Loucy (cell line): ENCODE data around the gene PACRG.

Experiments used
- H2AFZ ChIP-seq: fragments of 200-600 bp; sonication (generic); 2 replicates; pipeline ENCODE4 v1.6.0; 2016; ENCODE audit warnings: antibody characterized with exemption, mild to moderate bottlenecking, low read length, moderate library complexity
- H3F3A ChIP-seq: fragments of 200-600 bp; 2 replicates; pipeline ENCODE4 v1.6.0; 2016; ENCODE audit warnings: antibody characterized with exemption, low read depth, mild to moderate bottlenecking
- H3K27me3 ChIP-seq: fragments of 200-600 bp; sonication (generic); 2 replicates; pipeline ENCODE4 v1.6.1; 2014; ENCODE audit warnings: low read length, mild to moderate bottlenecking; ENCODE audit not compliant: insufficient read depth, poor library complexity, severe bottlenecking
- H3K36me3 ChIP-seq: fragments of 200-600 bp; sonication (generic); 2 replicates; pipeline ENCODE4 v1.6.1; 2016; ENCODE audit warnings: low read length; ENCODE audit not compliant: insufficient read depth
- H3K4me1 ChIP-seq: fragments of 200-600 bp; sonication (generic); 2 replicates; pipeline ENCODE4 v1.5.1; 2014; ENCODE audit warnings: low read length, mild to moderate bottlenecking; ENCODE audit not compliant: insufficient read depth, poor library complexity, severe bottlenecking
- H3K4me2 ChIP-seq: fragments of 200-600 bp; sonication (generic); 2 replicates; pipeline ENCODE4 v1.6.0; 2014; ENCODE audit warnings: antibody characterized with exemption, low read length, low read depth, mild to moderate bottlenecking; ENCODE audit not compliant: poor library complexity, severe bottlenecking
- H3K4me3 ChIP-seq: fragments of 200-600 bp; sonication (generic); 2 replicates; pipeline ENCODE4 v1.5.1; 2014; ENCODE audit warnings: low read length, mild to moderate bottlenecking, mixed read lengths; ENCODE audit not compliant: poor library complexity, severe bottlenecking
- H3K79me2 ChIP-seq: fragments of 200-600 bp; sonication (generic); 2 replicates; pipeline ENCODE4 v1.6.1; 2014; ENCODE audit warnings: low read length; ENCODE audit not compliant: insufficient read depth
- H3K9ac ChIP-seq: fragments of 200-600 bp; sonication (generic); 2 replicates; pipeline ENCODE4 v1.6.0; 2014; ENCODE audit warnings: mild to moderate bottlenecking, low read depth, low read length, moderate library complexity; ENCODE audit not compliant: poor library complexity, severe bottlenecking
- H3K9me2 ChIP-seq: fragments of 200-600 bp; sonication (generic); replicated peaks from 2 replicates; pipeline ENCODE4 v1.6.1; 2016; ENCODE audit warnings: low read depth, low read length, mixed read lengths
- H3K9me3 ChIP-seq: fragments of 200-600 bp; sonication (generic); 2 replicates; pipeline ENCODE4 v1.6.1; 2014; ENCODE audit warnings: mild to moderate bottlenecking, antibody characterized with exemption, low read length, low read depth; ENCODE audit not compliant: insufficient read depth
- H4K20me1 ChIP-seq: fragments of 200-600 bp; sonication (generic); 2 replicates; pipeline ENCODE4 v1.6.0; 2014; ENCODE audit warnings: antibody characterized with exemption, low read length, mild to moderate bottlenecking; ENCODE audit not compliant: insufficient read depth, poor library complexity, severe bottlenecking
- CTCF ChIP-seq: fragments of 200-600 bp; sonication (generic); conservative IDR thresholded peaks from 2 replicates; pipeline ENCODE4 v1.5.1; 2014; ENCODE audit warnings: mild to moderate bottlenecking, antibody characterized with exemption, low read length
- EZH2phosphoT487 ChIP-seq: fragments of 200-600 bp; IDR thresholded peaks from 2 replicates; pipeline ENCODE4 v1.6.1; 2018; ENCODE audit warnings: antibody characterized with exemption, mild to moderate bottlenecking, moderate library complexity, borderline replicate concordance

The PACRG gene

GRCh38 chr6:162753775-162754174 lies 26.0 kb downstream of the PACRG start:
- TF ChIP-seq EZH2phosphoT487 = no peak
- no peak for TF ChIP-seq CTCF

GRCh38 chr6:162770136-162770535 lies 42.4 kb downstream of the PACRG start:
- H3K79me2 ChIP-seq = no peaks in the 10 kb centered on the region
- no peak overlapping the region for H3K4me2 ChIP-seq
- H3K9me3 ChIP-seq = no peaks in the 10 kb centered on the region
- H3K4me1 ChIP-seq = no peaks in the 10 kb centered on the region
- H2AFZ ChIP-seq = no peak overlapping the region
- H3K36me3 ChIP-seq = no peaks in the 10 kb centered on the region
- H3K9me2 ChIP-seq = no peaks in the 10 kb centered on the region
- no peaks in the 10 kb centered on the region for H3F3A ChIP-seq
- H3K9ac ChIP-seq = no peak overlapping the region
- H3K4me3 ChIP-seq = no peak overlapping the region
- no peak for TF ChIP-seq EZH2phosphoT487
- no peak for TF ChIP-seq CTCF
- no peaks in the 10 kb centered on the region for H4K20me1 ChIP-seq
- H3K27me3 ChIP-seq = no peaks in the 10 kb centered on the region

More at GRCh38 chr6:162753775-162754174, 26.0 kb downstream of the PACRG start:
- Histone ChIP-seq H3K27me3 (no peaks in the 10 kb centered on the region), H2AFZ (no peak overlapping the region), H3K4me1 (no peaks in the 10 kb centered on the region), H3K79me2 (no peaks in the 10 kb centered on the region), H3K4me3 (no peak overlapping the region), H3K9me3 (no peaks in the 10 kb centered on the region), H3K9me2 (no peaks in the 10 kb centered on the region), H3K9ac (no peak overlapping the region), H3F3A (no peaks in the 10 kb centered on the region), H3K36me3 (no peaks in the 10 kb centered on the region), H4K20me1 (no peaks in the 10 kb centered on the region), H3K4me2 (no peak overlapping the region)

- Histone ChIP-seq H3K27me3 (no peaks in the 10 kb centered on the region), H3K79me2 (no peaks in the 10 kb centered on the region), H3K4me2 (no peak overlapping the region), H3K9me3 (no peaks in the 10 kb centered on the region), H3K9ac (no peak overlapping the region), H4K20me1 (no peaks in the 10 kb centered on the region), H2AFZ (no peak overlapping the region), H3K4me3 (no peak overlapping the region), H3F3A (no peaks in the 10 kb centered on the region), H3K4me1 (no peaks in the 10 kb centered on the region), H3K9me2 (no peaks in the 10 kb centered on the region), H3K36me3 (no peaks in the 10 kb centered on the region)
- TF ChIP-seq EZH2phosphoT487 (no peak), CTCF (no peak)
Observed at GRCh38 chr6:162770955-162771354, 43.2 kb downstream of the PACRG start.
